ENCODE results near the gene TMEM35A.
A peak's percentile ranks its signal among the peaks of the same experiment; 100 is the strongest.
"Not testable (repeated sequence)": the region's sequence is repeated elsewhere in the genome, so short reads cannot be mapped to it uniquely, and the experiment has no call there.

The TMEM35A gene

GRCh38 chrX:101078716-101079598 lies at the start of gene TMEM35A:
TSS of gene TMEM35A (plus strand) at chrX:101078879. CDS start at chrX:101079003, 124 bp downstream.
- no peak for DNase-seq (ENCODE audit: low read depth in 4 of 4, low spot score in 1 of 4)

- no peak for DNase-seq (ENCODE audit: low read depth in 4 of 4, low spot score in 1 of 4)
Observed at GRCh38 chrX:101029665-101030064, 49.0 kb upstream of the TMEM35A start.

GRCh38 chrX:101037231-101037630 lies 41.4 kb upstream of the TMEM35A start:
- no peak for DNase-seq (ENCODE audit: low read depth in 4 of 4, low spot score in 1 of 4)

- DNase-seq (ENCODE audit: low read depth in 4 of 4, low spot score in 1 of 4): no peak
Observed at GRCh38 chrX:101040197-101040596, 38.5 kb upstream of the TMEM35A start.

- no peak for DNase-seq (ENCODE audit: low read depth in 4 of 4, low spot score in 1 of 4)
Observed at GRCh38 chrX:101051153-101051548, 27.5 kb upstream of the TMEM35A start.

- DNase-seq (ENCODE audit: low read depth in 4 of 4, low spot score in 1 of 4): peak; percentile 39 to 74 (median 60)
Observed at GRCh38 chrX:101051549-101052302, 27.0 kb upstream of the TMEM35A start, which contains the start of gene TRMT2B. TSS of gene TRMT2B (minus strand) at chrX:101052111. CDS start at chrX:101042289, 9,822 bp downstream.

GRCh38 chrX:101056551-101056950 lies 22.1 kb upstream of the TMEM35A start:
- not testable (repeated sequence) for DNase-seq (ENCODE audit: low read depth in 4 of 4, low spot score in 1 of 4)

GRCh38 chrX:101057093-101057714 lies 21.5 kb upstream of the TMEM35A start:
- no peak for DNase-seq (ENCODE audit: low read depth in 4 of 4, low spot score in 1 of 4)

- no peak for DNase-seq (ENCODE audit: low read depth in 4 of 4, low spot score in 1 of 4)
Observed at GRCh38 chrX:101062176-101062575, 16.5 kb upstream of the TMEM35A start.

- no peak for DNase-seq (ENCODE audit: low read depth in 4 of 4, low spot score in 1 of 4)
Observed at GRCh38 chrX:101071582-101071981, 7.1 kb upstream of the TMEM35A start.

GRCh38 chrX:101079736-101080270 lies 1.1 kb downstream of the TMEM35A start:
- no peak for DNase-seq (ENCODE audit: low read depth in 4 of 4, low spot score in 1 of 4)

GRCh38 chrX:101080326-101081124 lies 1.8 kb downstream of the TMEM35A start:
- DNase-seq (ENCODE audit: low read depth in 4 of 4, low spot score in 1 of 4): no peak

- no peak for DNase-seq (ENCODE audit: low read depth in 4 of 4, low spot score in 1 of 4)
Observed at GRCh38 chrX:101081231-101081630, 2.6 kb downstream of the TMEM35A start.

- DNase-seq (ENCODE audit: low read depth in 4 of 4, low spot score in 1 of 4): no peak
Observed at GRCh38 chrX:101091817-101092216, 13.1 kb downstream of the TMEM35A start.

- DNase-seq (ENCODE audit: low read depth in 4 of 4, low spot score in 1 of 4): peak; percentile 65 to 83 (median 74)
Observed at GRCh38 chrX:101097546-101098453, 19.1 kb downstream of the TMEM35A start, which contains the start of gene CENPI. TSS of gene CENPI (plus strand) at chrX:101098204. CDS start at chrX:101101071, 2,867 bp downstream.

GRCh38 chrX:101108284-101108683 lies 29.6 kb downstream of the TMEM35A start:
- DNase-seq (ENCODE audit: low read depth in 4 of 4, low spot score in 1 of 4): no peak

GRCh38 chrX:101117701-101118100 lies 39.0 kb downstream of the TMEM35A start:
- DNase-seq (ENCODE audit: low read depth in 4 of 4, low spot score in 1 of 4): no peak

GRCh38 chrX:101136235-101136634 lies 57.6 kb downstream of the TMEM35A start:
- DNase-seq (ENCODE audit: low read depth in 4 of 4, low spot score in 1 of 4): no peak

Measured in stimulated activated CD4-positive, alpha-beta T cell treated with anti-CD3 and anti-CD28 coated beads, Interleukin-1b, Interleukin-23, amount 100 ng/mL, for 24 hours (primary cell).